ENCODE data around the gene PHLPP2.
A peak's percentile ranks its signal among the peaks of the same experiment; 100 is the strongest.

The PHLPP2 gene

DNA sequence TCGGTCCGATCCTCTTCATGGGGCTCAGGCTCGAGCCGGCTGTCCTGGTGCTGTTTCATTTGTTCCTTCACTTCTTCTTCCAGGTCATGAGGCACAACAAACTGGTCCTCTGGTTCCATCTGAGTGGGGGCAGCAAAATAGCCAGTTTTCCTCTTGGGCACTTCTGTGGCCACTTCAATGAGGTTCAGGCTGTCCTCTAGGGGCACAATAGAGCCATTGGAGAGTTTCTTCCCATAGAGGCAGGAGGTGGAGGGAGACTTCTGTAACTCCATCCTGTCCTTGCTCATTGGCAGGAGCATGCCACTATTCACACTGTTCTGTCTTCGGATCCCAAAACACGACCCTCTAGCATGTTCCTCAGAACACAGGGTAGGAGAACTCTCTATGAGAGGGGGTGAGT lies 75.6 kb downstream of the PHLPP2 start:
- H4K20me1 ChIP-seq (ENCODE audit: insufficient read depth, low read length) = no peaks in the 10 kb centered on the region
- H3K9me3 ChIP-seq (ENCODE audit: insufficient read depth, low read length, severe bottlenecking) = no peaks in the 10 kb centered on the region
- DNase-seq = no peak
- no peak overlapping the region for H3K4me2 ChIP-seq (ENCODE audit: insufficient read depth, low read length)
- no peak overlapping the region for H3K27ac ChIP-seq (ENCODE audit: low read length)
- H3K4me3 ChIP-seq (ENCODE audit: low read depth in 1 of 2, low read length in 2 of 2) = no peak overlapping the region
- no peaks in the 10 kb centered on the region for H3K27me3 ChIP-seq (ENCODE audit: insufficient read depth, low read length, poor library complexity)
- ATAC-seq (ENCODE audit: insufficient read depth, low read depth) = peak; percentile 42; the same call in 1 of the 3 replicates
- no peak overlapping the region for H3K9ac ChIP-seq (ENCODE audit: low read depth, low read length)
- no peaks in the 10 kb centered on the region for H3K4me1 ChIP-seq (ENCODE audit: insufficient read depth, low read length)
- TF ChIP-seq, protein P1, sequence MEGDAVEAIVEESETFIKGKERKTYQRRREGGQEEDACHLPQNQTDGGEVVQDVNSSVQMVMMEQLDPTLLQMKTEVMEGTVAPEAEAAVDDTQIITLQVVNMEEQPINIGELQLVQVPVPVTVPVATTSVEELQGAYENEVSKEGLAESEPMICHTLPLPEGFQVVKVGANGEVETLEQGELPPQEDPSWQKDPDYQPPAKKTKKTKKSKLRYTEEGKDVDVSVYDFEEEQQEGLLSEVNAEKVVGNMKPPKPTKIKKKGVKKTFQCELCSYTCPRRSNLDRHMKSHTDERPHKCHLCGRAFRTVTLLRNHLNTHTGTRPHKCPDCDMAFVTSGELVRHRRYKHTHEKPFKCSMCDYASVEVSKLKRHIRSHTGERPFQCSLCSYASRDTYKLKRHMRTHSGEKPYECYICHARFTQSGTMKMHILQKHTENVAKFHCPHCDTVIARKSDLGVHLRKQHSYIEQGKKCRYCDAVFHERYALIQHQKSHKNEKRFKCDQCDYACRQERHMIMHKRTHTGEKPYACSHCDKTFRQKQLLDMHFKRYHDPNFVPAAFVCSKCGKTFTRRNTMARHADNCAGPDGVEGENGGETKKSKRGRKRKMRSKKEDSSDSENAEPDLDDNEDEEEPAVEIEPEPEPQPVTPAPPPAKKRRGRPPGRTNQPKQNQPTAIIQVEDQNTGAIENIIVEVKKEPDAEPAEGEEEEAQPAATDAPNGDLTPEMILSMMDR (IDR thresholded peaks at IDR 0.05; ENCODE audit: borderline replicate concordance, extremely low read depth, low read length, poor library complexity, severe bottlenecking) = peak; percentile 49
- no peak for TF ChIP-seq EZH2 (IDR thresholded peaks at IDR 0.05; ENCODE audit: borderline replicate concordance, low read depth, low read length, severe bottlenecking)
- H2AFZ ChIP-seq (ENCODE audit: low read depth, low read length) = no peak overlapping the region
- H3K36me3 ChIP-seq (ENCODE audit: insufficient read depth, low read length) = peaks cover 22% of the 10 kb centered on the region
- H3K79me2 ChIP-seq (ENCODE audit: insufficient read depth, low read length) = no peaks in the 10 kb centered on the region

DNA sequence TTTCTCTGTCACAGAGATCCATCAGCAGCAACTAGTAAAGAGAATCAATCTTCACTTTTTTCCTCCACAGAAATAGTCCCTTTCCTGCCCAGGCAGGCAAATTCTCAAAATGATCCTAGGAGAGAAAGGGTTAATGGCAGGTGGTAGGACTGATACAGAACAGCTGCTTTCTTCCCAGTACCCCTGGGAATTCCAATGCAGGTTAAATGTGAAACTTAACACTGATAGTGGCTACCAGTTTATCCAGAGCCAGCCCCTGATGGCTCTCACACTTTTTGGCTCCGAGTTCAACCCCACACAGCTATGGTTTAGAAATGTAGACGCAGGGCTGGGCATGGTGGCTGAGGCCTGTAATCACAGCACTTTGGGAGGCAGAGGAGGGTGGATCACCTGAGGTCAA lies 76.3 kb downstream of the PHLPP2 start:
- no peak overlapping the region for H3K4me3 ChIP-seq (ENCODE audit: low read depth in 1 of 2, low read length in 2 of 2)
- H3K79me2 ChIP-seq (ENCODE audit: insufficient read depth, low read length) = no peaks in the 10 kb centered on the region
- peaks cover 22% of the 10 kb centered on the region for H3K36me3 ChIP-seq (ENCODE audit: insufficient read depth, low read length)
- no peak for ATAC-seq (ENCODE audit: insufficient read depth, low read depth)
- TF ChIP-seq, protein P1 (IDR thresholded peaks at IDR 0.05; ENCODE audit: borderline replicate concordance, extremely low read depth, low read length, poor library complexity, severe bottlenecking) = no peak
- TF ChIP-seq EZH2 (IDR thresholded peaks at IDR 0.05; ENCODE audit: borderline replicate concordance, low read depth, low read length, severe bottlenecking) = no peak
- no peak overlapping the region for H3K27ac ChIP-seq (ENCODE audit: low read length)
- no peaks in the 10 kb centered on the region for H3K27me3 ChIP-seq (ENCODE audit: insufficient read depth, low read length, poor library complexity)
- H3K4me1 ChIP-seq (ENCODE audit: insufficient read depth, low read length) = no peaks in the 10 kb centered on the region
- H3K9me3 ChIP-seq (ENCODE audit: insufficient read depth, low read length, severe bottlenecking) = no peaks in the 10 kb centered on the region
- no peaks in the 10 kb centered on the region for H4K20me1 ChIP-seq (ENCODE audit: insufficient read depth, low read length)
- H2AFZ ChIP-seq (ENCODE audit: low read depth, low read length) = no peak overlapping the region
- no peak overlapping the region for H3K4me2 ChIP-seq (ENCODE audit: insufficient read depth, low read length)
- no peak overlapping the region for H3K9ac ChIP-seq (ENCODE audit: low read depth, low read length)
- no peak for DNase-seq

GRCh38 chr16:71647391-71647790 lies 77.1 kb downstream of the PHLPP2 start:
- H3K27ac ChIP-seq (ENCODE audit: low read length) = no peak overlapping the region
- no peak overlapping the region for H3K4me2 ChIP-seq (ENCODE audit: insufficient read depth, low read length)
- no peaks in the 10 kb centered on the region for H3K4me1 ChIP-seq (ENCODE audit: insufficient read depth, low read length)
- DNase-seq (no peak), ATAC-seq (ENCODE audit: insufficient read depth, low read depth) (no peak)
- no peaks in the 10 kb centered on the region for H3K79me2 ChIP-seq (ENCODE audit: insufficient read depth, low read length)
- no peaks in the 10 kb centered on the region for H3K9me3 ChIP-seq (ENCODE audit: insufficient read depth, low read length, severe bottlenecking)
- H3K4me3 ChIP-seq (ENCODE audit: low read depth in 1 of 2, low read length in 2 of 2) = no peak overlapping the region
- TF ChIP-seq, protein P1 (IDR thresholded peaks at IDR 0.05; ENCODE audit: borderline replicate concordance, extremely low read depth, low read length, poor library complexity, severe bottlenecking) = no peak
- TF ChIP-seq EZH2 (IDR thresholded peaks at IDR 0.05; ENCODE audit: borderline replicate concordance, low read depth, low read length, severe bottlenecking) = no peak
- H3K36me3 ChIP-seq (ENCODE audit: insufficient read depth, low read length) = peaks cover 18% of the 10 kb centered on the region
- H2AFZ ChIP-seq (ENCODE audit: low read depth, low read length) = no peak overlapping the region
- no peaks in the 10 kb centered on the region for H4K20me1 ChIP-seq (ENCODE audit: insufficient read depth, low read length)
- no peak overlapping the region for H3K9ac ChIP-seq (ENCODE audit: low read depth, low read length)
- no peaks in the 10 kb centered on the region for H3K27me3 ChIP-seq (ENCODE audit: insufficient read depth, low read length, poor library complexity)

GRCh38 chr16:71645450-71645849 lies 79.1 kb downstream of the PHLPP2 start:
- Histone ChIP-seq H3K27ac (ENCODE audit: low read length) (no peak overlapping the region), H2AFZ (ENCODE audit: low read depth, low read length) (no peak overlapping the region), H3K4me3 (ENCODE audit: low read depth in 1 of 2, low read length in 2 of 2) (no peak overlapping the region), H3K9ac (ENCODE audit: low read depth, low read length) (no peak overlapping the region), H3K4me2 (ENCODE audit: insufficient read depth, low read length) (no peak overlapping the region), H4K20me1 (ENCODE audit: insufficient read depth, low read length) (no peaks in the 10 kb centered on the region), H3K9me3 (ENCODE audit: insufficient read depth, low read length, severe bottlenecking) (no peaks in the 10 kb centered on the region), H3K27me3 (ENCODE audit: insufficient read depth, low read length, poor library complexity) (no peaks in the 10 kb centered on the region), H3K36me3 (ENCODE audit: insufficient read depth, low read length) (peaks cover 18% of the 10 kb centered on the region), H3K79me2 (ENCODE audit: insufficient read depth, low read length) (no peaks in the 10 kb centered on the region), H3K4me1 (ENCODE audit: insufficient read depth, low read length) (no peaks in the 10 kb centered on the region)
- no peak for DNase-seq
- no peak for TF ChIP-seq EZH2 (IDR thresholded peaks at IDR 0.05; ENCODE audit: borderline replicate concordance, low read depth, low read length, severe bottlenecking)
- TF ChIP-seq, protein P1 (IDR thresholded peaks at IDR 0.05; ENCODE audit: borderline replicate concordance, extremely low read depth, low read length, poor library complexity, severe bottlenecking) = peak; percentile 56
- ATAC-seq (ENCODE audit: insufficient read depth, low read depth) = peak; percentile 54; the same call in 1 of the 3 replicates

All from DND-41 (cell line).